HG03280 (cell line): ENCODE data around the gene ALDH9A1.
"Not testable (repeated sequence)": the region's sequence is repeated elsewhere in the genome, so short reads cannot be mapped to it uniquely, and the experiment has no call there.

Experiments
- ATAC-seq: cut with Tn5 transposase; IDR thresholded peaks from one replicate; pipeline ENCODE4 v1.9.1; 2021; ENCODE audit warnings: mild to moderate bottlenecking, moderate library complexity; ENCODE audit not compliant: unreplicated experiment

ALDH9A1 gene

GRCh38 chr1:165688046-165688445 is 10.3 kb downstream of the ALDH9A1 start:
- ATAC-seq = no peak

GRCh38 chr1:165686971-165687433 is 11.4 kb downstream of the ALDH9A1 start:
- ATAC-seq = no peak

- ATAC-seq = no peak
Measured at GRCh38 chr1:165686121-165686970, 12.0 kb downstream of the ALDH9A1 start.

GRCh38 chr1:165683848-165684485 is 14.4 kb downstream of the ALDH9A1 start:
- ATAC-seq = no peak

GRCh38 chr1:165680773-165681172 is 17.6 kb downstream of the ALDH9A1 start:
- not testable (repeated sequence) for ATAC-seq

GRCh38 chr1:165680303-165680702 is 18.1 kb downstream of the ALDH9A1 start:
- no peak for ATAC-seq

- no peak for ATAC-seq
Measured at GRCh38 chr1:165679282-165680036, 18.9 kb downstream of the ALDH9A1 start.

GRCh38 chr1:165678509-165678908 is 19.9 kb downstream of the ALDH9A1 start:
- ATAC-seq = no peak

- ATAC-seq = no peak
Measured at GRCh38 chr1:165675794-165676193, 22.6 kb downstream of the ALDH9A1 start.

GRCh38 chr1:165674599-165674998 is 23.8 kb downstream of the ALDH9A1 start:
- ATAC-seq = no peak

- no peak for ATAC-seq
Measured at GRCh38 chr1:165671526-165671925, 26.8 kb downstream of the ALDH9A1 start.

GRCh38 chr1:165668184-165668583 is 30.2 kb downstream of the ALDH9A1 start:
- no peak for ATAC-seq

- no peak for ATAC-seq
Measured at GRCh38 chr1:165666152-165666825, 32.1 kb downstream of the ALDH9A1 start.

GRCh38 chr1:165662186-165662585 is 36.2 kb downstream of the ALDH9A1 start:
- ATAC-seq = no peak

GRCh38 chr1:165661703-165662102 is 36.7 kb downstream of the ALDH9A1 start:
- no peak for ATAC-seq

GRCh38 chr1:165659581-165659895 is 38.8 kb downstream of the ALDH9A1 start:
- ATAC-seq = no peak

GRCh38 chr1:165658766-165659580 is 39.4 kb downstream of the ALDH9A1 start:
- ATAC-seq = not testable (repeated sequence)

- no peak for ATAC-seq
Measured at GRCh38 chr1:165650981-165651625, 47.3 kb downstream of the ALDH9A1 start.

GRCh38 chr1:165648919-165649572 is 49.3 kb downstream of the ALDH9A1 start:
- no peak for ATAC-seq
